Suppressor macrophage (primary cell): ENCODE measurements around the gene SUSD4.

ENCODE experiments used
- DNase-seq, 4 experiments: peaks; one replicate each; pipeline ENCODE4 v3.0.0-alpha.2; 2020 to 2022

Gene SUSD4

DNA sequence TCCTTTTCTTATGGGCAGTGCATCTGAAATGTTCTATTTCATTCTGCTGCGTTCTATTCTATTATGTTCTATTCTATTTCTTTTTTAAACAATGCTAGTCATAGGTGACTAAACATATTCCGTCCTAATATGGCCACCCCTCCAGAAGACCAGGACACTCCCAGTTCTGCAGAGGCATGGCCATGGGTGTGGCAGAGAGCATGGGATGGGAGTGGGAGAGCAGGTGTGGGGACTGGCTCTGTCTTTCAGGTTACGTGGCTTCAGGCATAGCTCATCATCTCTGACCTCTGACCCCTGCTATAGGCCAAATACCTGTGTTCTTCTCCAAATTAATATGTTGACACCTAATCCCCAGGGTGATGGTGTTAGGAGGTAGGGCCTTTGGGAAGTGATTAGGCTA, 187.5 kb downstream of the SUSD4 start:
- DNase-seq = no peak

DNA sequence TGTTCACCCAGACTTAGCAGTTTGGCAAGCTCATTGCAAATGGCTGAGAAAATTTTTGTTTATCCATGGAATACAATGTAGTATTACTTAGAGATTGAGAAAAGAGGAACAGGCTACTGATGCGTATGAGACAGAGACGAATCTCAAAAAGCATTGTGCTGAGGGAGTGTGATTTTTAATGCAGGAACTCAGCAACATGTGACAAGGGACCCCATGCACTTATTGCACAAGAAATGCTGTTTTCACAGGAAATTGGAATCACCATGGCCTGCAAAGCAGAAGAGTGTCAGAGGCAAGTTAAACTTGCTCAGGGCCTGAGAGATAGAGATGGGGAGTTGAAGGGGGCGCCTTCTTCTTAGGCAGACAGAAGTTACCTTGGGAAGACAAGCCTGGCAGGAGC, 188.3 kb downstream of the SUSD4 start:
- peak; percentile 84 to 96 (median 92) for DNase-seq

DNA sequence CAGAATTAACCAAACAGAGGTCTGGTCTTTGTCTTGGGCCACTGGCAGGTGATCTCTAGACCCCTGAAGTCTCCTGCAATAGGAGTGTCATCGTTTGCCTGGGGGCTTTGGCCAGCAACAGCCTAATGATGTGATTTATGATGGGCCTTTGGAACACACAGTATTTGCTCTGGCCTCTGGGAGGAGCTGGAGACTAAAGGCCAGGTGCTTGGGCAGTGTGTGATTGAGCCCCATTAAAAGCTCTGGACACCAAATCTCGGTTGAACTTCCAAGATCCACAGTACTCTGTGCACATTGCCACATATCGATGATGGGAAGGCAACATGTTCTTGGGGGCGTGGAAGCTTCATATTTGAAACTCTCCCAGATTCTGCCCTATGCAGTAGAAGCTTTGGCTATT, 188.9 kb downstream of the SUSD4 start:
- peak in 3 of 4 experiments; percentile 38 to 62 (median 58) for DNase-seq
